ENCODE measurements around the gene CDC42. TPM values are rescaled to one million over a fixed set of nuclear protein-coding genes. Genes with fewer than 3 reads are reported as not detected.

CDC42 gene
- total and polyA plus RNA-seq, 9 of the 15 experiments (the other 6 are each of a cell fraction or from before 2014, with no cell fraction given), result 186 to 398 (median 325) TPM

DNA sequence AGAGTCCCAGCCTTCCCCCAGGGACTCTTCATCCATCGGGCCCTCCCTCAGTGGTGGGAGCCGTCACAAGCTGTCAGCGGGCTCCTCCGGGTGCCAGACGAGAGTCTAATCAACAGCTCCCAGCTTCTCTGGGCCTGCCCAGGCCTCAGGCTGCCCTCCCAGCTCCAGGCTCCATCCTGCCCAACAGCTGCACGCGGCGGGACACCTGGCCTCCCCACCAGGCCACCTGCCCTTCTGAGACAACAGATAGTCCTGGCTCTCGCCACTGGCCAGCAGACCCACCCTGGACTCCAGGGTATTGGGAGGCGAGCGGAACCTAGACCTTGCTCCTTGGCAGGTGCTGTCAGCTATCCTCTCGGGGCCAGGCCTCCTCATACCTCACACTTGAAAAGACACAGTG is 87.3 kb downstream of the CDC42 start:
- no peaks in the 10 kb centered on the region for H3K36me3 ChIP-seq (ENCODE audit: control insufficient read depth, insufficient read depth, low read length)
- H3K9me3 ChIP-seq (replicated peaks; ENCODE audit: control insufficient read depth, insufficient read depth, low read depth, low read length), result no peaks in the 10 kb centered on the region
- no peak overlapping the region for H2AFZ ChIP-seq (ENCODE audit: low read depth, low read length)
- DNase-seq (ENCODE audit: extremely low read depth in 1 of 4, low spot score in 3 of 4), result no peak
- no peak for TF ChIP-seq OTX1 (CRISPR knock-in tag; IDR thresholded peaks at IDR 0.05)
- TF ChIP-seq, protein P1, sequence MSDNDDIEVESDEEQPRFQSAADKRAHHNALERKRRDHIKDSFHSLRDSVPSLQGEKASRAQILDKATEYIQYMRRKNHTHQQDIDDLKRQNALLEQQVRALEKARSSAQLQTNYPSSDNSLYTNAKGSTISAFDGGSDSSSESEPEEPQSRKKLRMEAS (CRISPR knock-in tag; IDR thresholded peaks at IDR 0.05), result peak; percentile 36; the same call in 1 of the 2 replicates
- TF ChIP-seq, protein P2, sequence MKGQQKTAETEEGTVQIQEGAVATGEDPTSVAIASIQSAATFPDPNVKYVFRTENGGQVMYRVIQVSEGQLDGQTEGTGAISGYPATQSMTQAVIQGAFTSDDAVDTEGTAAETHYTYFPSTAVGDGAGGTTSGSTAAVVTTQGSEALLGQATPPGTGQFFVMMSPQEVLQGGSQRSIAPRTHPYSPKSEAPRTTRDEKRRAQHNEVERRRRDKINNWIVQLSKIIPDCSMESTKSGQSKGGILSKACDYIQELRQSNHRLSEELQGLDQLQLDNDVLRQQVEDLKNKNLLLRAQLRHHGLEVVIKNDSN (CRISPR knock-in tag; IDR thresholded peaks at IDR 0.05), result peak; percentile 24; the same call in 1 of the 2 replicates
- 0 out of 2 replicates have a peak, but pooled peaks have one; percentile 19 for TF ChIP-seq CBFA2T2 (conservative IDR thresholded peaks at IDR 0.05)
- peaks cover 41% of the 10 kb centered on the region for H4K20me1 ChIP-seq (replicated peaks; ENCODE audit: control insufficient read depth, insufficient read depth, low read length)
- no peaks in the 10 kb centered on the region for H3K9me1 ChIP-seq (ENCODE audit: control insufficient read depth, insufficient read depth, low read length)
- H3K4me1 ChIP-seq (replicated peaks in 1 of 2; ENCODE audit: control insufficient read depth in 2 of 2, insufficient read depth in 2 of 2, low read length in 2 of 2), result peaks cover 0 to 28% of the 10 kb centered on the region in 2 experiments; a peak in 2 of 5 replicates
- no peak overlapping the region for H3K27ac ChIP-seq (ENCODE audit: extremely low read depth, low read depth, low read length)
- ChIA-PET CTCF (ENCODE audit: low intra/inter-chr PET ratio) (no interaction called here), POLR2A (interaction anchor here (0.5 to 1.6 kb wide), 6 partner anchors 12 to 770 kb away, joined by 3 to 6 read pairs (median 3); no protein-coding TSS in a partner anchor)
- FAIRE-seq, result no peak
- in situ Hi-C loops (cut with MboI), result no loop called here
- ATAC-seq, result no peak
- H3K9ac ChIP-seq (ENCODE audit: insufficient read depth in 1 of 2, low read depth in 2 of 2, low read length in 2 of 2), result peak overlapping the region in 1 of 2 experiments; percentile 47; a peak in 1 of 4 replicates
- H3K4me2 ChIP-seq (ENCODE audit: insufficient read depth, low read length), result no peak overlapping the region
- peaks cover 66 to 89% of the 10 kb centered on the region in 2 experiments for H3K27me3 ChIP-seq (ENCODE audit: control insufficient read depth in 2 of 2, insufficient read depth in 2 of 2, low read length in 2 of 2)
- WGBS (ENCODE audit: insufficient coverage, low coverage, missing lambda C conversion rate), result 4% methylated on average over 12 of the region's 12 CpGs
- no TSS peak for BruUV-seq (replicated peaks)
- intact Hi-C loops (cut with micrococcal nuclease), result no loop called here
- no peaks in the 10 kb centered on the region for H3K79me2 ChIP-seq (ENCODE audit: control insufficient read depth, insufficient read depth, low read length)
- no peak overlapping the region for H3K4me3 ChIP-seq

Small RNA genes lying within 50 kb of the gene (small RNA-seq; reads per million reads assigned to genes)
- gene RN7SL186P (not detected), gene RNU6-776P (not detected)

Other genes with a start within 250 kb of the CDC42 start
- not detected in 2 replicates for gene LDLRAD2, start 240.4 kb upstream of the CDC42 start, total RNA-seq (2014; rRNA removed)
- gene LDLRAD2, start 240.4 kb upstream of the CDC42 start, total RNA-seq (2014; rRNA removed; fragmentation: Illumina TruSeq; extraction: Trizol), result not detected in 2 replicates
- not detected in 2 replicates for gene LDLRAD2, start 240.4 kb upstream of the CDC42 start, total RNA-seq (2015; rRNA removed; fragmentation: Illumina TruSeq; extraction: Trizol)
- gene LDLRAD2, start 240.4 kb upstream of the CDC42 start, total RNA-seq (2021), result not detected in 2 replicates
- not detected in 2 replicates for gene LDLRAD2, start 240.4 kb upstream of the CDC42 start, polyA plus RNA-seq (2011; rRNA removed)
- not detected in 2 replicates for gene LDLRAD2, start 240.4 kb upstream of the CDC42 start, polyA plus RNA-seq (2014; fragmentation: Illumina TruSeq; extraction: Trizol)
- under 1 TPM; 0.45 to 0.48 TPM for gene LDLRAD2, start 240.4 kb upstream of the CDC42 start, polyA plus RNA-seq (2014; fragmentation: Nextera tagmentation; extraction: Ambion mirVana)
- not detected in 2 replicates for gene LDLRAD2, start 240.4 kb upstream of the CDC42 start, polyA plus RNA-seq (2014; rRNA removed)
- gene HSPG2, start 115.4 kb upstream of the CDC42 start, total RNA-seq (2014; rRNA removed), result 21.0 and 31.3 TPM in 2 replicates
- gene HSPG2, start 115.4 kb upstream of the CDC42 start, total RNA-seq (2014; rRNA removed; fragmentation: Illumina TruSeq; extraction: Trizol), result 11.4 and 15.7 TPM in 2 replicates
- gene HSPG2, start 115.4 kb upstream of the CDC42 start, total RNA-seq (2015; rRNA removed; fragmentation: Illumina TruSeq; extraction: Trizol), result 13.7 and 17.1 TPM in 2 replicates
- gene HSPG2, start 115.4 kb upstream of the CDC42 start, total RNA-seq (2021), result 139 and 160 TPM in 2 replicates
- gene HSPG2, start 115.4 kb upstream of the CDC42 start, polyA plus RNA-seq (2011; rRNA removed), result 9.9 and 20.6 TPM in 2 replicates
- 30.9 and 52.3 TPM in 2 replicates for gene HSPG2, start 115.4 kb upstream of the CDC42 start, polyA plus RNA-seq (2014; fragmentation: Illumina TruSeq; extraction: Trizol)
- gene HSPG2, start 115.4 kb upstream of the CDC42 start, polyA plus RNA-seq (2014; fragmentation: Nextera tagmentation; extraction: Ambion mirVana), result under 1 TPM; 0.14 to 0.86 TPM
- 29.9 and 34.2 TPM in 2 replicates for gene HSPG2, start 115.4 kb upstream of the CDC42 start, polyA plus RNA-seq (2014; rRNA removed)
- not detected in 2 replicates for gene CELA3B, start 75.7 kb upstream of the CDC42 start, total RNA-seq (2014; rRNA removed)
- not detected in 2 replicates for gene CELA3B, start 75.7 kb upstream of the CDC42 start, total RNA-seq (2014; rRNA removed; fragmentation: Illumina TruSeq; extraction: Trizol)
- gene CELA3B, start 75.7 kb upstream of the CDC42 start, total RNA-seq (2015; rRNA removed; fragmentation: Illumina TruSeq; extraction: Trizol), result not detected in 2 replicates
- 3.1 and 3.8 TPM in 2 replicates for gene CELA3B, start 75.7 kb upstream of the CDC42 start, total RNA-seq (2021)
- not detected in 2 replicates for gene CELA3B, start 75.7 kb upstream of the CDC42 start, polyA plus RNA-seq (2011; rRNA removed)
- gene CELA3B, start 75.7 kb upstream of the CDC42 start, polyA plus RNA-seq (2014; fragmentation: Illumina TruSeq; extraction: Trizol), result not detected in 2 replicates
- gene CELA3B, start 75.7 kb upstream of the CDC42 start, polyA plus RNA-seq (2014; fragmentation: Nextera tagmentation; extraction: Ambion mirVana), result not detected
- not detected in 2 replicates for gene CELA3B, start 75.7 kb upstream of the CDC42 start, polyA plus RNA-seq (2014; rRNA removed)
- not detected in 2 replicates for gene CELA3A, start 51.1 kb upstream of the CDC42 start, total RNA-seq (2014; rRNA removed)
- not detected in 2 replicates for gene CELA3A, start 51.1 kb upstream of the CDC42 start, total RNA-seq (2014; rRNA removed; fragmentation: Illumina TruSeq; extraction: Trizol)
- not detected in 2 replicates for gene CELA3A, start 51.1 kb upstream of the CDC42 start, total RNA-seq (2015; rRNA removed; fragmentation: Illumina TruSeq; extraction: Trizol)
- gene CELA3A, start 51.1 kb upstream of the CDC42 start, total RNA-seq (2021), result 5.4 and 5.7 TPM in 2 replicates
- gene CELA3A, start 51.1 kb upstream of the CDC42 start, polyA plus RNA-seq (2011; rRNA removed), result not detected in 2 replicates
- gene CELA3A, start 51.1 kb upstream of the CDC42 start, polyA plus RNA-seq (2014; fragmentation: Illumina TruSeq; extraction: Trizol), result not detected in 2 replicates
- not detected for gene CELA3A, start 51.1 kb upstream of the CDC42 start, polyA plus RNA-seq (2014; fragmentation: Nextera tagmentation; extraction: Ambion mirVana)
- not detected in 2 replicates for gene CELA3A, start 51.1 kb upstream of the CDC42 start, polyA plus RNA-seq (2014; rRNA removed)
- not detected in 2 replicates for gene WNT4, start 90.4 kb downstream of the CDC42 start, total RNA-seq (2014; rRNA removed)
- not detected in 2 replicates for gene WNT4, start 90.4 kb downstream of the CDC42 start, total RNA-seq (2014; rRNA removed; fragmentation: Illumina TruSeq; extraction: Trizol)
- not detected in 2 replicates for gene WNT4, start 90.4 kb downstream of the CDC42 start, total RNA-seq (2015; rRNA removed; fragmentation: Illumina TruSeq; extraction: Trizol)
- 0.04 TPM in 1 of 2 replicates, not detected in the other for gene WNT4, start 90.4 kb downstream of the CDC42 start, total RNA-seq (2021)
- not detected in 2 replicates for gene WNT4, start 90.4 kb downstream of the CDC42 start, polyA plus RNA-seq (2011; rRNA removed)
- gene WNT4, start 90.4 kb downstream of the CDC42 start, polyA plus RNA-seq (2014; fragmentation: Illumina TruSeq; extraction: Trizol), result not detected in 2 replicates
- gene WNT4, start 90.4 kb downstream of the CDC42 start, polyA plus RNA-seq (2014; fragmentation: Nextera tagmentation; extraction: Ambion mirVana), result under 1 TPM in 1 of 2 experiments, not detected in 1; 0.01 TPM
- not detected in 2 replicates for gene WNT4, start 90.4 kb downstream of the CDC42 start, polyA plus RNA-seq (2014; rRNA removed)